Measurements from ENCODE around the gene UGT1A1. TPM values are rescaled to one million over a fixed set of nuclear protein-coding genes. Genes with fewer than 3 reads are reported as not detected.

The UGT1A1 gene
- total and polyA plus RNA-seq, 2 of the 13 experiments (the other 11 are each of a cell fraction or from before 2014, with no cell fraction given), result 0.69 to 0.75 TPM

DNA sequence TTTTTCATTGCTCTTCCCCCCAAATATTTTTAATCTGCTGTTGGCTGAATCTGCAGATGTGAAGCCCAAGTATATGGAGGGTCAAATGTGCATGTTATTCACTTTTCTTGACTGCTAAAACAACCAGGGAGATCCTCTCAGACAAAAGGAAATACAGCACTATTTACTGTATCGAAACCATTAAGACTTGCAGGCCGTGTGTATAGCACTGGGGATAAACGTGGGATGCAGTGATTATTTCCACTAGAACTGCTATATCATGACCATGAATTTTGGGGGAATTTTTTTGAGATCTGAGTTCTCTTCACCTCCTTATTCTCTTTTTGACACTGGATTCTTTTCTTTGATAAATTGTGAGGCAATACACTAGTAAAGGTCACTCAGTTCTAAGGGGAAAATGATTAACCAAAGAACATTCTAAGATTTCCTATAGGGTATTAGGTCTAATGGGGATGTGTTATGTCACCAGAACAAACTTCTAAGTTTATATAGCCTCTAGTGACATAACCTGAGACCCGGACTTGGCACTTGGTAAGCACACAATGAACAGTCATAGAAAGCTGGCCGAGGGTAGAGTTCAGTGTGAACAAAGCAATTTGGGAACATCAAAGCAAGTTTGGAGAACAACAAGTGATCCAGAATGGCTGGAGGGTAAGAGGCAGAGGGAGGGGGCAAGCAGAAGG lies 14.9 kb upstream of the UGT1A1 start (continued):
- TF ChIP-seq, protein P1, sequence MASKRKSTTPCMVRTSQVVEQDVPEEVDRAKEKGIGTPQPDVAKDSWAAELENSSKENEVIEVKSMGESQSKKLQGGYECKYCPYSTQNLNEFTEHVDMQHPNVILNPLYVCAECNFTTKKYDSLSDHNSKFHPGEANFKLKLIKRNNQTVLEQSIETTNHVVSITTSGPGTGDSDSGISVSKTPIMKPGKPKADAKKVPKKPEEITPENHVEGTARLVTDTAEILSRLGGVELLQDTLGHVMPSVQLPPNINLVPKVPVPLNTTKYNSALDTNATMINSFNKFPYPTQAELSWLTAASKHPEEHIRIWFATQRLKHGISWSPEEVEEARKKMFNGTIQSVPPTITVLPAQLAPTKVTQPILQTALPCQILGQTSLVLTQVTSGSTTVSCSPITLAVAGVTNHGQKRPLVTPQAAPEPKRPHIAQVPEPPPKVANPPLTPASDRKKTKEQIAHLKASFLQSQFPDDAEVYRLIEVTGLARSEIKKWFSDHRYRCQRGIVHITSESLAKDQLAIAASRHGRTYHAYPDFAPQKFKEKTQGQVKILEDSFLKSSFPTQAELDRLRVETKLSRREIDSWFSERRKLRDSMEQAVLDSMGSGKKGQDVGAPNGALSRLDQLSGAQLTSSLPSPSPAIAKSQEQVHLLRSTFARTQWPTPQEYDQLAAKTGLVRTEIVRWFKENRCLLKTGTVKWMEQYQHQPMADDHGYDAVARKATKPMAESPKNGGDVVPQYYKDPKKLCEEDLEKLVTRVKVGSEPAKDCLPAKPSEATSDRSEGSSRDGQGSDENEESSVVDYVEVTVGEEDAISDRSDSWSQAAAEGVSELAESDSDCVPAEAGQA (IDR thresholded peaks at IDR 0.05; ENCODE audit: low read depth), result peak; percentile 60; the same call in 1 of the 2 replicates
- TF ChIP-seq, protein P1 (CRISPR knock-in tag; IDR thresholded peaks at IDR 0.05; ENCODE audit: borderline replicate concordance), result 0 out of 2 replicates have a peak, but pooled peaks have one; percentile 51
- TF ChIP-seq, protein P2, sequence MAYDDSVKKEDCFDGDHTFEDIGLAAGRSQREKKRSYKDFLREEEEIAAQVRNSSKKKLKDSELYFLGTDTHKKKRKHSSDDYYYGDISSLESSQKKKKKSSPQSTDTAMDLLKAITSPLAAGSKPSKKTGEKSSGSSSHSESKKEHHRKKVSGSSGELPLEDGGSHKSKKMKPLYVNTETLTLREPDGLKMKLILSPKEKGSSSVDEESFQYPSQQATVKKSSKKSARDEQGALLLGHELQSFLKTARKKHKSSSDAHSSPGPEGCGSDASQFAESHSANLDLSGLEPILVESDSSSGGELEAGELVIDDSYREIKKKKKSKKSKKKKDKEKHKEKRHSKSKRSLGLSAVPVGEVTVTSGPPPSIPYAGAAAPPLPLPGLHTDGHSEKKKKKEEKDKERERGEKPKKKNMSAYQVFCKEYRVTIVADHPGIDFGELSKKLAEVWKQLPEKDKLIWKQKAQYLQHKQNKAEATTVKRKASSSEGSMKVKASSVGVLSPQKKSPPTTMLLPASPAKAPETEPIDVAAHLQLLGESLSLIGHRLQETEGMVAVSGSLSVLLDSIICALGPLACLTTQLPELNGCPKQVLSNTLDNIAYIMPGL (CRISPR knock-in tag; IDR thresholded peaks at IDR 0.05; ENCODE audit: borderline replicate concordance in 1 of 2, low read depth in 1 of 2), result peak in 1 of 2 experiments; percentile 71; a peak in 1 of 4 replicates
- TF ChIP-seq GLI4 (CRISPR knock-in tag; IDR thresholded peaks at IDR 0.05; ENCODE audit: borderline replicate concordance) (no peak), ZMYM4 (CRISPR knock-in tag; IDR thresholded peaks at IDR 0.05) (peak; percentile 79), ZNF782 (CRISPR knock-in tag; IDR thresholded peaks at IDR 0.05; ENCODE audit: borderline replicate concordance) (no peak), ATAD3A (CRISPR knock-in tag; IDR thresholded peaks at IDR 0.05) (no peak), ZBTB7B (CRISPR knock-in tag; IDR thresholded peaks at IDR 0.05) (peak; percentile 71), ZNF205 (CRISPR knock-in tag; IDR thresholded peaks at IDR 0.05) (peak; percentile 86; the same call in 1 of the 2 replicates), SP5 (CRISPR knock-in tag; IDR thresholded peaks at IDR 0.05; ENCODE audit: borderline replicate concordance, low read depth) (peak; percentile 80), EHMT2 (IDR thresholded peaks at IDR 0.05; ENCODE audit: borderline replicate concordance, low read depth, low read length) (peak; percentile 82; the same call in 1 of the 2 replicates), ZNF232 (CRISPR knock-in tag; IDR thresholded peaks at IDR 0.05; ENCODE audit: borderline replicate concordance) (peak; percentile 85; the same call in 1 of the 2 replicates), TGIF2 (CRISPR knock-in tag; IDR thresholded peaks at IDR 0.05) (peak; percentile 38; the same call in 1 of the 2 replicates), CEBPG (CRISPR knock-in tag; IDR thresholded peaks at IDR 0.05) (peak; percentile 83), ZNF879 (CRISPR knock-in tag; IDR thresholded peaks at IDR 0.05) (no peak), ZSCAN9 (CRISPR knock-in tag; IDR thresholded peaks at IDR 0.05; ENCODE audit: borderline replicate concordance) (peak; percentile 85), NR2F6 (IDR thresholded peaks at IDR 0.05) (peak; percentile 100), NR2F6 (CRISPR knock-in tag; IDR thresholded peaks at IDR 0.05) (peak; percentile 99)
- TF ChIP-seq, protein P3, sequence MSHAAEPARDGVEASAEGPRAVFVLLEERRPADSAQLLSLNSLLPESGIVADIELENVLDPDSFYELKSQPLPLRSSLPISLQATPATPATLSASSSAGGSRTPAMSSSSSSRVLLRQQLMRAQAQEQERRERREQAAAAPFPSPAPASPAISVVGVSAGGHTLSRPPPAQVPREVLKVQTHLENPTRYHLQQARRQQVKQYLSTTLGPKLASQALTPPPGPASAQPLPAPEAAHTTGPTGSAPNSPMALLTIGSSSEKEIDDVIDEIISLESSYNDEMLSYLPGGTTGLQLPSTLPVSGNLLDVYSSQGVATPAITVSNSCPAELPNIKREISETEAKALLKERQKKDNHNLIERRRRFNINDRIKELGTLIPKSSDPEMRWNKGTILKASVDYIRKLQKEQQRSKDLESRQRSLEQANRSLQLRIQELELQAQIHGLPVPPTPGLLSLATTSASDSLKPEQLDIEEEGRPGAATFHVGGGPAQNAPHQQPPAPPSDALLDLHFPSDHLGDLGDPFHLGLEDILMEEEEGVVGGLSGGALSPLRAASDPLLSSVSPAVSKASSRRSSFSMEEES (CRISPR knock-in tag; IDR thresholded peaks at IDR 0.05), result peak; percentile 85
- TF ChIP-seq, protein P4, sequence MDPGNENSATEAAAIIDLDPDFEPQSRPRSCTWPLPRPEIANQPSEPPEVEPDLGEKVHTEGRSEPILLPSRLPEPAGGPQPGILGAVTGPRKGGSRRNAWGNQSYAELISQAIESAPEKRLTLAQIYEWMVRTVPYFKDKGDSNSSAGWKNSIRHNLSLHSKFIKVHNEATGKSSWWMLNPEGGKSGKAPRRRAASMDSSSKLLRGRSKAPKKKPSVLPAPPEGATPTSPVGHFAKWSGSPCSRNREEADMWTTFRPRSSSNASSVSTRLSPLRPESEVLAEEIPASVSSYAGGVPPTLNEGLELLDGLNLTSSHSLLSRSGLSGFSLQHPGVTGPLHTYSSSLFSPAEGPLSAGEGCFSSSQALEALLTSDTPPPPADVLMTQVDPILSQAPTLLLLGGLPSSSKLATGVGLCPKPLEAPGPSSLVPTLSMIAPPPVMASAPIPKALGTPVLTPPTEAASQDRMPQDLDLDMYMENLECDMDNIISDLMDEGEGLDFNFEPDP (CRISPR knock-in tag; conservative IDR thresholded peaks at IDR 0.05), result no peak
